Measurements from ENCODE around the gene ARMC9.

ARMC9 gene

GRCh38 chr2:231228974-231229529 lies 30.6 kb downstream of the ARMC9 start:
- DNase-seq (ENCODE audit: low read depth): no peak
- H3K4me3 ChIP-seq (ENCODE audit: control insufficient read depth, low read depth, low read length): no peak overlapping the region
- no peak for TF ChIP-seq CTCF (IDR thresholded peaks at IDR 0.05; ENCODE audit: control insufficient read depth, insufficient read depth, low read depth, low read length, missing control alignments)

- H3K4me3 ChIP-seq (ENCODE audit: control insufficient read depth, low read depth, low read length): no peak overlapping the region
- no peak for DNase-seq (ENCODE audit: low read depth)
- no peak for TF ChIP-seq CTCF (IDR thresholded peaks at IDR 0.05; ENCODE audit: control insufficient read depth, insufficient read depth, low read depth, low read length, missing control alignments)
Observed at GRCh38 chr2:231235217-231235616, 36.8 kb downstream of the ARMC9 start.

- TF ChIP-seq CTCF (IDR thresholded peaks at IDR 0.05; ENCODE audit: control insufficient read depth, insufficient read depth, low read depth, low read length, missing control alignments): no peak
- no peak for DNase-seq (ENCODE audit: low read depth)
- no peak overlapping the region for H3K4me3 ChIP-seq (ENCODE audit: control insufficient read depth, low read depth, low read length)
Observed at GRCh38 chr2:231238689-231239088, 40.3 kb downstream of the ARMC9 start.

GRCh38 chr2:231239751-231240150 lies 41.3 kb downstream of the ARMC9 start:
- no peak for DNase-seq (ENCODE audit: low read depth)
- H3K4me3 ChIP-seq (ENCODE audit: control insufficient read depth, low read depth, low read length): no peak overlapping the region
- no peak for TF ChIP-seq CTCF (IDR thresholded peaks at IDR 0.05; ENCODE audit: control insufficient read depth, insufficient read depth, low read depth, low read length, missing control alignments)

- H3K4me3 ChIP-seq (ENCODE audit: control insufficient read depth, low read depth, low read length): no peak overlapping the region
- no peak for TF ChIP-seq CTCF (IDR thresholded peaks at IDR 0.05; ENCODE audit: control insufficient read depth, insufficient read depth, low read depth, low read length, missing control alignments)
- DNase-seq (ENCODE audit: low read depth): no peak
Observed at GRCh38 chr2:231241755-231242507, 43.5 kb downstream of the ARMC9 start.

GRCh38 chr2:231243866-231244265 lies 45.4 kb downstream of the ARMC9 start:
- DNase-seq (ENCODE audit: low read depth): no peak
- no peak for TF ChIP-seq CTCF (IDR thresholded peaks at IDR 0.05; ENCODE audit: control insufficient read depth, insufficient read depth, low read depth, low read length, missing control alignments)
- H3K4me3 ChIP-seq (ENCODE audit: control insufficient read depth, low read depth, low read length): no peak overlapping the region
